ENCODE measurements around the gene COL9A1. TPM values are rescaled to one million over a fixed set of nuclear protein-coding genes. Genes with fewer than 3 reads are reported as not detected.

Gene COL9A1
- total and polyA plus RNA-seq, 2 donors (not counting 1 experiment from before 2014, with no cell fraction given) = not detected

- H3K27ac Mint-ChIP-seq = no peak overlapping the region
- Histone ChIP-seq H3K4me2 (replicated peaks; ENCODE audit: low read depth, low read length, poor library complexity, severe bottlenecking) (no peak overlapping the region), H3K9ac (ENCODE audit: low read length) (no peak overlapping the region), H3K4me3 (ENCODE audit: control extremely low read depth in 1 of 5, extremely low read depth in 1 of 5, insufficient read depth in 1 of 5, low read depth in 2 of 5, low read length in 4 of 5) (no peak overlapping the region), H3K27me3 (replicated peaks in 1 of 4; ENCODE audit: control extremely low read depth in 1 of 4, control insufficient read depth in 3 of 4, insufficient read depth in 4 of 4, low read length in 3 of 4) (peaks cover 0 to 7% (median 1%) of the 10 kb centered on the region in 4 experiments), H2AFZ (ENCODE audit: insufficient read depth, low read depth, low read length, poor library complexity, severe bottlenecking) (no peak overlapping the region), H3K27ac (ENCODE audit: low read length in 2 of 2) (no peak overlapping the region), H3K79me2 (ENCODE audit: control insufficient read depth, insufficient read depth, low read length) (no peaks in the 10 kb centered on the region), H3K9me3 (ENCODE audit: control extremely low read depth in 1 of 3, control insufficient read depth in 2 of 3, insufficient read depth in 1 of 3, low read length in 2 of 3) (no peaks in the 10 kb centered on the region), H4K20me1 (ENCODE audit: control insufficient read depth, insufficient read depth, low read length, poor library complexity, severe bottlenecking) (no peaks in the 10 kb centered on the region), H3K4me1 (ENCODE audit: control insufficient read depth in 2 of 2, insufficient read depth in 2 of 2, low read length in 2 of 2) (no peaks in the 10 kb centered on the region), H3K36me3 (replicated peaks in 1 of 2; ENCODE audit: control extremely low read depth in 1 of 2, control insufficient read depth in 1 of 2, extremely low read depth in 1 of 2, insufficient read depth in 2 of 2, low read length in 1 of 2) (no peaks in the 10 kb centered on the region)
- no peaks in the 10 kb centered on the region for H3K4me1 Mint-ChIP-seq
- no peak overlapping the region for H3K4me3 Mint-ChIP-seq
- intact Hi-C loops (cut with micrococcal nuclease) = no loop called here
- DNase-seq = no peak
- no peak for TF ChIP-seq EZH2 (IDR thresholded peaks at IDR 0.05; ENCODE audit: borderline replicate concordance, insufficient read depth, low read depth, low read length, poor library complexity, severe bottlenecking)
- H3K9me3 Mint-ChIP-seq (ENCODE audit: insufficient read depth) = no peaks in the 10 kb centered on the region
- CTCF ChIA-PET = no interaction called here
- peaks cover 16% of the 10 kb centered on the region for H3K27me3 Mint-ChIP-seq
- POLR2A ChIA-PET = no interaction called here
- WGBS (ENCODE audit: insufficient coverage) = 80% methylated on average over 1 of the region's 1 CpG
- no peak for ATAC-seq (ENCODE audit: low read depth)
Observed at GRCh38 chr6:70258483-70258882, 44.4 kb downstream of the COL9A1 start.

- Histone ChIP-seq H4K20me1 (ENCODE audit: control insufficient read depth, insufficient read depth, low read length, poor library complexity, severe bottlenecking) (no peaks in the 10 kb centered on the region), H3K27me3 (replicated peaks in 1 of 4; ENCODE audit: control extremely low read depth in 1 of 4, control insufficient read depth in 3 of 4, insufficient read depth in 4 of 4, low read length in 3 of 4) (peaks cover 0 to 7% (median 1%) of the 10 kb centered on the region in 4 experiments), H3K4me3 (ENCODE audit: control extremely low read depth in 1 of 5, extremely low read depth in 1 of 5, insufficient read depth in 1 of 5, low read depth in 2 of 5, low read length in 4 of 5) (no peak overlapping the region), H3K27ac (ENCODE audit: low read length in 2 of 2) (no peak overlapping the region), H3K4me2 (replicated peaks; ENCODE audit: low read depth, low read length, poor library complexity, severe bottlenecking) (no peak overlapping the region), H3K4me1 (ENCODE audit: control insufficient read depth in 2 of 2, insufficient read depth in 2 of 2, low read length in 2 of 2) (no peaks in the 10 kb centered on the region), H3K9me3 (ENCODE audit: control extremely low read depth in 1 of 3, control insufficient read depth in 2 of 3, insufficient read depth in 1 of 3, low read length in 2 of 3) (no peaks in the 10 kb centered on the region), H3K79me2 (ENCODE audit: control insufficient read depth, insufficient read depth, low read length) (no peaks in the 10 kb centered on the region), H2AFZ (ENCODE audit: insufficient read depth, low read depth, low read length, poor library complexity, severe bottlenecking) (no peak overlapping the region), H3K36me3 (replicated peaks in 1 of 2; ENCODE audit: control extremely low read depth in 1 of 2, control insufficient read depth in 1 of 2, extremely low read depth in 1 of 2, insufficient read depth in 2 of 2, low read length in 1 of 2) (no peaks in the 10 kb centered on the region), H3K9ac (ENCODE audit: low read length) (no peak overlapping the region)
- CTCF ChIA-PET = interaction anchor here (0.6 kb wide), 1 partner anchor 15 kb away, joined by 3 read pairs; no protein-coding TSS in a partner anchor
- Mint-ChIP-seq H3K9me3 (ENCODE audit: insufficient read depth) (no peaks in the 10 kb centered on the region), H3K4me1 (no peaks in the 10 kb centered on the region), H3K4me3 (no peak overlapping the region), H3K27me3 (peaks cover 16% of the 10 kb centered on the region), H3K27ac (no peak overlapping the region)
- no peak for DNase-seq
- WGBS (ENCODE audit: insufficient coverage) = no CpG with 5 or more reads among the region's 2 CpGs
- TF ChIP-seq EZH2 (IDR thresholded peaks at IDR 0.05; ENCODE audit: borderline replicate concordance, insufficient read depth, low read depth, low read length, poor library complexity, severe bottlenecking) (no peak), CTCF (IDR thresholded peaks at IDR 0.05) (no peak)
- intact Hi-C loops (cut with micrococcal nuclease) = no loop called here
- ATAC-seq (ENCODE audit: low read depth) = no peak
- POLR2A ChIA-PET = no interaction called here
Observed at GRCh38 chr6:70257768-70258273, 45.1 kb downstream of the COL9A1 start.

Data from B cell (primary cell).